DND-41 (cell line): ENCODE data around the gene ZNF12.

Experiments used
- ATAC-seq: fragments of 200-7000 bp; cut with Tn5 transposase; 3 replicates; pipeline ENCODE4 v1.9.1; 2021; ENCODE audit warnings: low read depth; ENCODE audit not compliant: insufficient read depth
- DNase-seq: peaks from one replicate; pipeline ENCODE4 v3.0.0-alpha.2; 2020
- H2AFZ ChIP-seq: 2 replicates; pipeline ENCODE4 v1.6.0; 2012; ENCODE audit warnings: low read depth, low read length
- H3K27ac ChIP-seq: 2 replicates; pipeline ENCODE4 v1.5.1; 2012; ENCODE audit warnings: low read length, inconsistent platforms
- H3K27me3 ChIP-seq: fragments of 200-600 bp; sonication (generic); 2 replicates; pipeline ENCODE4 v1.6.0; 2012; ENCODE audit warnings: low read length, mild to moderate bottlenecking, inconsistent platforms; ENCODE audit not compliant: insufficient read depth, poor library complexity
- H3K36me3 ChIP-seq: 2 replicates; pipeline ENCODE4 v1.5.1; 2012; ENCODE audit warnings: low read length, inconsistent platforms; ENCODE audit not compliant: insufficient read depth
- H3K4me1 ChIP-seq: 2 replicates; pipeline ENCODE4 v1.5.1; 2012; ENCODE audit warnings: mild to moderate bottlenecking, low read length; ENCODE audit not compliant: insufficient read depth
- H3K4me2 ChIP-seq: 2 replicates; pipeline ENCODE4 v1.6.0; 2012; ENCODE audit warnings: mild to moderate bottlenecking, moderate library complexity, low read length, inconsistent platforms; ENCODE audit not compliant: insufficient read depth
- H3K4me3 ChIP-seq, 2 experiments: fragments of 200-600 bp in 1 of 2; shearing (Covaris generic) in 1 of 2; 2 replicates each; pipeline ENCODE4 v1.5.1; 2012 to 2016; ENCODE audit warnings: inconsistent platforms in 2 of 2, low read length in 2 of 2, mild to moderate bottlenecking in 2 of 2, low read depth in 1 of 2, moderate library complexity in 1 of 2
- H3K79me2 ChIP-seq: 2 replicates; pipeline ENCODE4 v1.6.0; 2012; ENCODE audit warnings: low read length, inconsistent platforms; ENCODE audit not compliant: insufficient read depth
- H3K9ac ChIP-seq: 2 replicates; pipeline ENCODE4 v1.6.0; 2012; ENCODE audit warnings: low read depth, mild to moderate bottlenecking, inconsistent platforms, low read length, moderate library complexity
- H3K9me3 ChIP-seq: 2 replicates; pipeline ENCODE4 v1.5.1; 2012; ENCODE audit warnings: low read length, moderate library complexity, mild to moderate bottlenecking, inconsistent platforms; ENCODE audit not compliant: insufficient read depth, severe bottlenecking
- H4K20me1 ChIP-seq: 2 replicates; pipeline ENCODE4 v1.6.0; 2012; ENCODE audit warnings: low read length; ENCODE audit not compliant: insufficient read depth
- CTCF ChIP-seq: IDR thresholded peaks from 2 replicates; pipeline ENCODE4 v1.5.1; 2012; ENCODE audit warnings: borderline replicate concordance, low read length, moderate library complexity, mild to moderate bottlenecking; ENCODE audit not compliant: poor library complexity, severe bottlenecking; ENCODE audit errors: extremely low read depth
- EZH2 ChIP-seq: IDR thresholded peaks from 3 replicates; pipeline ENCODE4 v1.6.1; 2012; ENCODE audit warnings: borderline replicate concordance, low read depth, mild to moderate bottlenecking, moderate library complexity, low read length, inconsistent platforms; ENCODE audit not compliant: severe bottlenecking

The ZNF12 gene

GRCh38 chr7:6639032-6639431, 67.7 kb downstream of the ZNF12 start:
- Histone ChIP-seq H3K4me1 (peaks cover 39% of the 10 kb centered on the region), H2AFZ (no peak overlapping the region), H3K9ac (peak overlapping the region; percentile 94; the same call in 1 of the 2 replicates), H3K9me3 (no peaks in the 10 kb centered on the region), H3K36me3 (peaks cover 55% of the 10 kb centered on the region), H3K27me3 (no peaks in the 10 kb centered on the region), H3K4me3 (peak overlapping the region in 1 of 2 experiments; percentile 98; a peak in 1 of 4 replicates), H3K27ac (no peak overlapping the region), H4K20me1 (peaks cover 51% of the 10 kb centered on the region), H3K79me2 (peaks cover 61% of the 10 kb centered on the region), H3K4me2 (peak overlapping the region; percentile 99; the same call in 1 of the 2 replicates)
- DNase-seq (no peak), ATAC-seq (no peak)
- TF ChIP-seq EZH2 (no peak), CTCF (no peak)
